BJ (cell line): ENCODE measurements around the gene GPRC5B. TPM values are rescaled to one million over a fixed set of nuclear protein-coding genes. Genes with fewer than 3 reads are reported as not detected.

Source experiments
- CTCF ChIA-PET: fragments of 350-600 bp; formaldehyde crosslinking; extraction: SDS; loops from one replicate; lab custom pipeline; 2021; ENCODE audit warnings: antibody characterized with exemption, inconsistent platforms; lab: Yijun Ruan, JAX
- POLR2A ChIA-PET: fragments of 300-600 bp; sonication (Branson Sonifier 250); formaldehyde crosslinking; extraction: SDS; loops from one replicate; lab custom pipeline; 2021; ENCODE audit warnings: antibody characterized with exemption; lab: Charles Lee
- DNase-seq: peaks from one replicate; pipeline ENCODE4 v3.0.0-alpha.2; 2011; ENCODE audit warnings: low read depth
- H3K27me3 ChIP-seq: 2 replicates; pipeline ENCODE4 v1.6.0; 2011; ENCODE audit warnings: low read length; ENCODE audit not compliant: control insufficient read depth, insufficient read depth
- H3K36me3 ChIP-seq: 2 replicates; pipeline ENCODE4 v1.5.1; 2011; ENCODE audit warnings: low read length; ENCODE audit not compliant: control insufficient read depth, insufficient read depth
- H3K4me3 ChIP-seq: 2 replicates; pipeline ENCODE4 v1.5.1; 2011; ENCODE audit warnings: low read depth, mild to moderate bottlenecking, control low read depth, low read length
- CTCF ChIP-seq: IDR thresholded peaks from 2 replicates; pipeline ENCODE4 v1.5.1; 2011; ENCODE audit warnings: low read depth, mild to moderate bottlenecking, control low read depth, inconsistent platforms, low read length, moderate library complexity; ENCODE audit not compliant: insufficient read depth
- polyA plus RNA-seq: library from polyadenylated mRNA; depleted of rRNA; stranded (reverse); fragments of >200 nt; gene quantifications from 2 replicates; pipeline ENCODE4 v1.2.3, GENCODE V29; 2011

The GPRC5B gene
- polyA plus RNA-seq, 1 experiment, result 0.33 TPM

- no peak overlapping the region for H3K4me3 ChIP-seq
- 0 out of 2 replicates have a peak, but pooled peaks cover 1% of the 10 kb centered on the region for H3K36me3 ChIP-seq
- no peaks in the 10 kb centered on the region for H3K27me3 ChIP-seq
- no peak for DNase-seq
- no peak for TF ChIP-seq CTCF
- ChIA-PET CTCF (no interaction called here), POLR2A (no interaction called here)
Measured at GRCh38 chr16:19831678-19832077, 53.0 kb downstream of the GPRC5B start.

GRCh38 chr16:19830902-19831560, 53.6 kb downstream of the GPRC5B start:
- ChIA-PET POLR2A (no interaction called here), CTCF (no interaction called here)
- Histone ChIP-seq H3K4me3 (no peak overlapping the region), H3K27me3 (no peaks in the 10 kb centered on the region), H3K36me3 (0 out of 2 replicates have a peak, but pooled peaks cover 1% of the 10 kb centered on the region)
- no peak for DNase-seq
- TF ChIP-seq CTCF, result no peak

- Histone ChIP-seq H3K36me3 (0 out of 2 replicates have a peak, but pooled peaks cover 1% of the 10 kb centered on the region), H3K4me3 (no peak overlapping the region), H3K27me3 (no peaks in the 10 kb centered on the region)
- TF ChIP-seq CTCF, result no peak
- ChIA-PET POLR2A (no interaction called here), CTCF (no interaction called here)
- no peak for DNase-seq
Measured at GRCh38 chr16:19829844-19830692, 54.6 kb downstream of the GPRC5B start.

- no peaks in the 10 kb centered on the region for H3K36me3 ChIP-seq
- ChIA-PET POLR2A (no interaction called here), CTCF (interaction anchor here (1.1 to 1.4 kb wide), 2 partner anchors 62 to 146 kb away, joined by 3 read pairs; no protein-coding TSS in a partner anchor)
Measured at GRCh38 chr16:19824216-19824615, 60.4 kb downstream of the GPRC5B start.

More at GRCh38 chr16:19824216-19824615, 60.4 kb downstream of the GPRC5B start:
- Histone ChIP-seq H3K27me3 (no peaks in the 10 kb centered on the region), H3K4me3 (no peak overlapping the region)
- no peak for TF ChIP-seq CTCF
- no peak for DNase-seq
